HS-5 (cell line): ENCODE data around the gene LGALS1.

Experiments
- DNase-seq: peaks from one replicate; pipeline ENCODE4 v3.0.0-alpha.2; 2012; ENCODE audit warnings: low read depth

Gene LGALS1

GRCh38 chr22:37662039-37662438 is 13.4 kb upstream of the LGALS1 start:
- no peak for DNase-seq

GRCh38 chr22:37663521-37664140 is 11.8 kb upstream of the LGALS1 start:
- no peak for DNase-seq

- DNase-seq: no peak
Observed at GRCh38 chr22:37664249-37665101, 11.0 kb upstream of the LGALS1 start.

GRCh38 chr22:37665487-37665886 is 9.9 kb upstream of the LGALS1 start:
- no peak for DNase-seq

GRCh38 chr22:37669586-37669985 is 5.8 kb upstream of the LGALS1 start:
- DNase-seq: no peak

GRCh38 chr22:37672206-37672919 is 3.1 kb upstream of the LGALS1 start:
- DNase-seq: no peak

GRCh38 chr22:37672920-37673455 is 2.4 kb upstream of the LGALS1 start:
- no peak for DNase-seq

GRCh38 chr22:37674248-37674647 is 1.2 kb upstream of the LGALS1 start:
- DNase-seq: no peak

- no peak for DNase-seq
Observed at GRCh38 chr22:37675930-37676735, 697 bp downstream of the LGALS1 start.

GRCh38 chr22:37676736-37677492 is 1.5 kb downstream of the LGALS1 start:
- peak; percentile 91 for DNase-seq

- DNase-seq: no peak
Observed at GRCh38 chr22:37677493-37677974, 2.1 kb downstream of the LGALS1 start.

GRCh38 chr22:37678372-37678771 is 2.9 kb downstream of the LGALS1 start:
- DNase-seq: no peak

- DNase-seq: no peak
Observed at GRCh38 chr22:37679670-37680069, 4.2 kb downstream of the LGALS1 start.

GRCh38 chr22:37680191-37680851 is 4.9 kb downstream of the LGALS1 start:
- DNase-seq: no peak

- DNase-seq: peak; percentile 61
Observed at GRCh38 chr22:37681001-37681424, 5.6 kb downstream of the LGALS1 start.

GRCh38 chr22:37681556-37682049 is 6.2 kb downstream of the LGALS1 start:
- peak; percentile 60 for DNase-seq

GRCh38 chr22:37684803-37685615 is 9.6 kb downstream of the LGALS1 start:
- no peak for DNase-seq

GRCh38 chr22:37686002-37686982 is 10.9 kb downstream of the LGALS1 start, which contains the start of gene NOL12:
NOL12 (plus strand) TSS chr22:37686343; CDS start chr22:37686393, 50 bp downstream.
- peak; percentile 68 for DNase-seq
